GM23248 (cell line): Measurements from ENCODE around the gene PAQR7.

Source experiments
- EZH2 ChIP-seq: fragments of 200-600 bp; sonication (generic); IDR thresholded peaks from 2 replicates; pipeline ENCODE4 v1.6.1; 2018; ENCODE audit warnings: antibody characterized with exemption, mild to moderate bottlenecking; ENCODE audit not compliant: insufficient read depth, poor library complexity, severe bottlenecking
- EZH2phosphoT487 ChIP-seq: fragments of 200-600 bp; sonication (generic); IDR thresholded peaks from 2 replicates; pipeline ENCODE4 v1.6.1; 2018; ENCODE audit warnings: antibody characterized with exemption, moderate library complexity, mild to moderate bottlenecking, low read depth; ENCODE audit not compliant: insufficient read depth

DNA sequence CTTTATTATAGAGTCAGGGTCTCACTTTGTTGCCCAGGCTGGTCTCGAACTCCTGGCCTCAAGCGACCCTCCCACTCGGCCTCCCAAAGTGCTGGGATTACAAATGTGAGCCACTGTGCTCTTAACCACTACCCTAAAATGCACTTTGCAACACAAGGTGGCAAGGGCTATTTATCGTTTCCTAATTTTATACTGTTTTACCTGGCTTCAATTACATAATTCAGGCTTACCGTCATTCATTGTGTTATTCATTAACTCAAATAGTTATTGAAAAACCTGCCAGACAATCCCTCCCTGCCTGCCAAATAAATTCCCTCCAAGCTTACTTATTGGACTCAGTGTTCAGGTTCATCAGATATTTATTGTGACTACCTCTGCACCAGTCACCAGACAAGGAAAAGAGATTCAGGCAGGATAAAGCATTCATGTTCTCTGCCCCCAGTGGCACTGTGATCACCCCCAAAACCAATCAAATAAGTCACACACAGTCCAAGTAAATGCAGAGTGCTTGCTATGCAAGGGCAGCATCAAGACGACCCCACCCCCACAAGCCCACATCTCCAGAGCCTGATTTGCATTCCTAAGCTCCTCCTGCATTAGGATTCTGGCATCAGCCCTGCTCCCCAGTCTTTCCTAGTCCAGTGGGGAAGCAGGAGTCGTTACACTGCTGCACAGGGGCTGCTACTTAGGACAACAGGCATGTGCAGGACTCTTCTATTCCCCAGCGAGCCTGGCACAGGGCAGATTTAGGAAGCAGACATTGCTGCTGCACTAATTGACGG, 8.1 kb downstream of the PAQR7 start:
- TF ChIP-seq EZH2 (no peak), EZH2phosphoT487 (no peak)
